Ovary (tissue), 9 donors: Measurements from ENCODE around the gene PITPNC1. TPM values are rescaled to one million over a fixed set of nuclear protein-coding genes. Genes with fewer than 3 reads are reported as not detected.
"Not testable (repeated sequence)": the region's sequence is repeated elsewhere in the genome, so short reads cannot be mapped to it uniquely, and the experiment has no call there.

Experiments used
- DNase-seq, 5 donors: peaks; one replicate each; pipeline ENCODE4 v3.0.0-alpha.2; 2019 to 2020
- H3K27ac ChIP-seq, 2 donors: fragments of 200-600 bp; one replicate each; pipeline versions ENCODE4 v1.5.1 to v1.8.0; 2019 to 2022
- H3K27me3 ChIP-seq: fragments of 200-600 bp; one replicate; pipeline ENCODE4 v1.8.0; 2022
- H3K36me3 ChIP-seq: fragments of 200-600 bp; sonication (generic); one replicate; pipeline ENCODE4 v1.5.1; 2019
- H3K4me1 ChIP-seq: one replicate; pipeline ENCODE4 v1.8.1; 2013; ENCODE audit warnings: mild to moderate bottlenecking, moderate library complexity; ENCODE audit not compliant: insufficient read depth
- H3K4me3 ChIP-seq: fragments of 200-600 bp; sonication (generic); one replicate; pipeline ENCODE4 v1.5.1; 2017
- H3K9me3 ChIP-seq, 2 donors: fragments of 200-600 bp in 1 of 2; sonication (generic) in 1 of 2; one replicate each; pipeline versions ENCODE4 v1.5.1 to v1.8.1; 2013 to 2019; ENCODE audit warnings: mild to moderate bottlenecking in 1 of 2, moderate library complexity in 1 of 2
- CTCF ChIP-seq, 3 donors: fragments of 450-650 bp in 2 of 3; fragments of 200-600 bp in 1 of 3; IDR thresholded peaks; one replicate each; pipeline versions ENCODE4 v1.5.1 to v1.8.0; 2016 to 2022; ENCODE audit warnings: antibody characterized with exemption in 3 of 3, mild to moderate bottlenecking in 1 of 3
- EP300 ChIP-seq: sonication (generic); formaldehyde crosslinking; IDR thresholded peaks from one replicate; pipeline ENCODE4 v1.6.1; 2017; ENCODE audit warnings: antibody characterized with exemption
- POLR2A ChIP-seq: fragments of 450-650 bp; IDR thresholded peaks from one replicate; pipeline ENCODE4 v1.6.1; 2017; ENCODE audit warnings: antibody characterized with exemption, mild to moderate bottlenecking, moderate library complexity
- WGBS, 3 donors: extraction: QIAGEN DNeasy Blood & Tissue Kit in 1 of 3; methylation state at CpG; one replicate each; pipeline versions ENCODE4 v1.1.5 to v1.1.7; 2013 to 2017; 5-methylcytosine and 5-hydroxymethylcytosine counted together
- intact Hi-C, 4 donors: fragments of 100-400 bp; cut with DNase I; formaldehyde crosslinking; loops; one replicate each; pipeline versions ENCODE4 v1.11.0 to v1.15.1; 2022 to 2023
- polyA plus RNA-seq, 2 donors: library from polyadenylated mRNA; stranded (reverse); fragments of 200-250 nt in 1 of 2; fragments of 350-450 nt in 1 of 2; fragmentation: Illumina TruSeq in 1 of 2; extraction: RNeasy Lipid Tissue Mini Kit (QIAGEN cat#74804) in 1 of 2; gene quantifications; one replicate each; pipeline ENCODE4 v1.2.3, GENCODE V29; 2013 to 2014
- total RNA-seq, 7 donors: library from RNA; depleted of rRNA in 2 of 7; stranded (reverse); fragments of >200 nt in 2 of 7; fragmentation: NEBNext Ultra II Directional in 3 of 7; extraction: Animal tissue kit (Norgen Biotek cat#: 25700) in 3 of 7; gene quantifications; one replicate each; pipeline versions ENCODE4 v1.1.0 to v1.2.4, GENCODE V29; 2016 to 2023
- donor health status: DM: no; HTN: no; CAD: no; lungs with moderate emphysema.
- donor health status: DM: no; HTN: no; CAD: no.
- donor health status: Bipolar disorder and iron deficiency.
- donor health status: DM: yes; HTN: yes; CAD: no.
- donor health status: DM: no; HTN: no; CAD: no.
- donor health status: DM: yes; HTN: yes; CAD: no.

PITPNC1 gene
- total and polyA plus RNA-seq, 9 donors, result 14.9 to 40.9 (median 23.8) TPM

GRCh38 chr17:67646472-67646871, 269.4 kb downstream of the PITPNC1 start:
- intact Hi-C loops, result no loop called here
- 96 to 99% (median 99%) methylated on average over 6 of the region's 6 CpGs for WGBS, 3 donors
- no peak overlapping the region for H3K4me3 ChIP-seq
- no peaks in the 10 kb centered on the region for H3K36me3 ChIP-seq
- DNase-seq, result no peak
- no peaks in the 10 kb centered on the region for H3K27me3 ChIP-seq
- no peak overlapping the region for H3K27ac ChIP-seq
- no peaks in the 10 kb centered on the region for H3K9me3 ChIP-seq
- TF ChIP-seq POLR2A (no peak), CTCF (IDR thresholded peaks at IDR 0.05) (no peak), EP300 (no peak)
- peaks cover 4% of the 10 kb centered on the region for H3K4me1 ChIP-seq

- no peaks in the 10 kb centered on the region for H3K27me3 ChIP-seq
- TF ChIP-seq EP300, result no peak
- no peak for TF ChIP-seq POLR2A
- TF ChIP-seq CTCF (IDR thresholded peaks at IDR 0.05), result no peak
- no peak for DNase-seq
- H3K27ac ChIP-seq, result no peak overlapping the region
- no peak overlapping the region for H3K4me3 ChIP-seq
- H3K9me3 ChIP-seq, result no peaks in the 10 kb centered on the region
- 91 to 94% (median 92%) methylated on average over 5 of the region's 5 CpGs for WGBS, 3 donors
- intact Hi-C loops, result no loop called here
- no peaks in the 10 kb centered on the region for H3K36me3 ChIP-seq
- H3K4me1 ChIP-seq, result peaks cover 1% of the 10 kb centered on the region
Measured at GRCh38 chr17:67647482-67647881, 270.4 kb downstream of the PITPNC1 start.

GRCh38 chr17:67648032-67648905, 271.2 kb downstream of the PITPNC1 start:
- no peaks in the 10 kb centered on the region for H3K27me3 ChIP-seq
- no peak for TF ChIP-seq EP300
- TF ChIP-seq CTCF (IDR thresholded peaks at IDR 0.05), result no peak
- H3K4me3 ChIP-seq, result no peak overlapping the region
- intact Hi-C loops, result no loop called here
- no peak for DNase-seq
- no peaks in the 10 kb centered on the region for H3K4me1 ChIP-seq
- H3K9me3 ChIP-seq, result no peaks in the 10 kb centered on the region
- no peaks in the 10 kb centered on the region for H3K36me3 ChIP-seq
- WGBS, 3 donors, result 70 to 80% (median 75%) methylated on average over 6 of the region's 6 CpGs
- H3K27ac ChIP-seq, result no peak overlapping the region

GRCh38 chr17:67648906-67649295, 271.8 kb downstream of the PITPNC1 start:
- H3K27me3 ChIP-seq, DNase-seq, H3K4me3 ChIP-seq, H3K36me3 ChIP-seq, H3K9me3 ChIP-seq, H3K4me1 ChIP-seq, intact Hi-C loops, H3K27ac ChIP-seq: not testable (repeated sequence)
- WGBS, 3 donors, result 84 to 87% (median 85%) methylated on average over 3 of the region's 3 CpGs

- H3K9me3 ChIP-seq, result no peaks in the 10 kb centered on the region
- no peak overlapping the region for H3K27ac ChIP-seq
- TF ChIP-seq EP300 (no peak), POLR2A (no peak), CTCF (IDR thresholded peaks at IDR 0.05) (no peak)
- no peaks in the 10 kb centered on the region for H3K4me1 ChIP-seq
- no peak for DNase-seq
- H3K36me3 ChIP-seq, result no peaks in the 10 kb centered on the region
- H3K4me3 ChIP-seq, result no peak overlapping the region
- H3K27me3 ChIP-seq, result no peaks in the 10 kb centered on the region
- WGBS, 3 donors, result 94 to 97% (median 95%) methylated on average over 3 of the region's 3 CpGs
- intact Hi-C loops, result no loop called here
Measured at GRCh38 chr17:67649891-67650290, 272.8 kb downstream of the PITPNC1 start.

- H3K27ac ChIP-seq, H3K27me3 ChIP-seq, H3K4me3 ChIP-seq, DNase-seq, H3K36me3 ChIP-seq, H3K9me3 ChIP-seq, intact Hi-C loops, H3K4me1 ChIP-seq: not testable (repeated sequence)
- 77 to 83% (median 80%) methylated on average over 7 of the region's 7 CpGs for WGBS, 3 donors
Measured at GRCh38 chr17:67651218-67651579, 274.1 kb downstream of the PITPNC1 start.
